ENCODE results near the gene RNASE7.

- TF ChIP-seq EZH2phosphoT487 (IDR thresholded peaks at IDR 0.05; ENCODE audit: borderline replicate concordance, low read depth, low read length) (no peak), CTCF (conservative IDR thresholded peaks at IDR 0.05; ENCODE audit: low read length) (no peak)
Measured at GRCh38 chr14:21088687-21089086, 46.5 kb downstream of the RNASE7 start.

Data from OCI-LY7 (cell line).